Measurements from ENCODE around the gene TBC1D9. TPM values are rescaled to one million over a fixed set of nuclear protein-coding genes. Genes with fewer than 3 reads are reported as not detected.

TBC1D9 gene
- total and polyA plus RNA-seq, 2 experiments from 2014 or later: 4.4 to 14.4 TPM

GRCh38 chr4:140740422-140740821, 15.8 kb downstream of the TBC1D9 start:
- Histone ChIP-seq H4K20me1 (ENCODE audit: insufficient read depth) (peaks cover 5% of the 10 kb centered on the region; the same call in 1 of the 2 replicates), H3K4me3 (no peak overlapping the region), H3K27me3 (replicated peaks; ENCODE audit: insufficient read depth) (no peaks in the 10 kb centered on the region), H3K9ac (no peak overlapping the region), H2AFZ (no peak overlapping the region), H3K79me2 (ENCODE audit: insufficient read depth) (peaks cover 67% of the 10 kb centered on the region), H3F3A (ENCODE audit: insufficient read depth) (peaks cover 14% of the 10 kb centered on the region), H3K9me3 (ENCODE audit: low read depth) (no peaks in the 10 kb centered on the region), H3K36me3 (ENCODE audit: low read depth) (no peaks in the 10 kb centered on the region), H3K9me2 (ENCODE audit: insufficient read depth) (no peaks in the 10 kb centered on the region), H3K27ac (no peak overlapping the region), H3K4me2 (ENCODE audit: unreplicated experiment) (no peak overlapping the region), H3K4me1 (ENCODE audit: insufficient read depth) (peaks cover 32% of the 10 kb centered on the region)
- WGBS, 2 experiments (ENCODE audit: low coverage in 1 of 2, low lambda C conversion rate in 2 of 2, missing lambda C conversion rate in 2 of 2): 96% methylated on average over 1 of the region's 1 CpG
- in situ Hi-C loops (cut with MboI): no loop called here
- no peak for DNase-seq
- no peak for TF ChIP-seq EZH2phosphoT487 (IDR thresholded peaks at IDR 0.05; ENCODE audit: insufficient read depth, low read depth)
- TF ChIP-seq EZH2 (IDR thresholded peaks at IDR 0.05; ENCODE audit: insufficient read depth, poor library complexity, severe bottlenecking): no peak

GRCh38 chr4:140739971-140740370, 16.2 kb downstream of the TBC1D9 start:
- H3K79me2 ChIP-seq (ENCODE audit: insufficient read depth): peaks cover 67% of the 10 kb centered on the region
- H3F3A ChIP-seq (ENCODE audit: insufficient read depth): peaks cover 14% of the 10 kb centered on the region
- H4K20me1 ChIP-seq (ENCODE audit: insufficient read depth): peaks cover 5% of the 10 kb centered on the region; the same call in 1 of the 2 replicates
- H3K4me2 ChIP-seq (ENCODE audit: unreplicated experiment): no peak overlapping the region
- H2AFZ ChIP-seq: no peak overlapping the region
- H3K27me3 ChIP-seq (replicated peaks; ENCODE audit: insufficient read depth): no peaks in the 10 kb centered on the region
- no peaks in the 10 kb centered on the region for H3K9me3 ChIP-seq (ENCODE audit: low read depth)
- no peak overlapping the region for H3K27ac ChIP-seq
- no peaks in the 10 kb centered on the region for H3K36me3 ChIP-seq (ENCODE audit: low read depth)
- peaks cover 32% of the 10 kb centered on the region for H3K4me1 ChIP-seq (ENCODE audit: insufficient read depth)
- TF ChIP-seq EZH2phosphoT487 (IDR thresholded peaks at IDR 0.05; ENCODE audit: insufficient read depth, low read depth): no peak
- no peak for TF ChIP-seq EZH2 (IDR thresholded peaks at IDR 0.05; ENCODE audit: insufficient read depth, poor library complexity, severe bottlenecking)
- peak; percentile 12 for DNase-seq
- no peak overlapping the region for H3K9ac ChIP-seq
- no peaks in the 10 kb centered on the region for H3K9me2 ChIP-seq (ENCODE audit: insufficient read depth)
- in situ Hi-C loops (cut with MboI): no loop called here
- H3K4me3 ChIP-seq: no peak overlapping the region

- H2AFZ ChIP-seq: no peak overlapping the region
- H3K9me2 ChIP-seq (ENCODE audit: insufficient read depth): no peaks in the 10 kb centered on the region
- peaks cover 5% of the 10 kb centered on the region; the same call in 1 of the 2 replicates for H4K20me1 ChIP-seq (ENCODE audit: insufficient read depth)
- H3K4me2 ChIP-seq (ENCODE audit: unreplicated experiment): no peak overlapping the region
- no peaks in the 10 kb centered on the region for H3K27me3 ChIP-seq (replicated peaks; ENCODE audit: insufficient read depth)
- in situ Hi-C loops (cut with MboI): no loop called here
- no peak overlapping the region for H3K9ac ChIP-seq
- TF ChIP-seq EZH2phosphoT487 (IDR thresholded peaks at IDR 0.05; ENCODE audit: insufficient read depth, low read depth) (no peak), EZH2 (IDR thresholded peaks at IDR 0.05; ENCODE audit: insufficient read depth, poor library complexity, severe bottlenecking) (no peak)
- no peak for DNase-seq
- no peaks in the 10 kb centered on the region for H3K36me3 ChIP-seq (ENCODE audit: low read depth)
- 95 to 100% methylated on average over 1 of the region's 1 CpG for WGBS, 2 experiments (ENCODE audit: low coverage in 1 of 2, low lambda C conversion rate in 2 of 2, missing lambda C conversion rate in 2 of 2)
- no peak overlapping the region for H3K4me3 ChIP-seq
- H3K4me1 ChIP-seq (ENCODE audit: insufficient read depth): peaks cover 28% of the 10 kb centered on the region
- no peak overlapping the region for H3K27ac ChIP-seq
- H3K79me2 ChIP-seq (ENCODE audit: insufficient read depth): peaks cover 76% of the 10 kb centered on the region
- peaks cover 7% of the 10 kb centered on the region for H3F3A ChIP-seq (ENCODE audit: insufficient read depth)
- no peaks in the 10 kb centered on the region for H3K9me3 ChIP-seq (ENCODE audit: low read depth)
These were observed 18.0 kb downstream of the TBC1D9 start for GRCh38 chr4:140738139-140738538.

GRCh38 chr4:140736669-140737343, 19.4 kb downstream of the TBC1D9 start:
- Histone ChIP-seq H3K27ac (no peak overlapping the region), H3K9ac (no peak overlapping the region), H3K4me1 (ENCODE audit: insufficient read depth) (peaks cover 17% of the 10 kb centered on the region), H2AFZ (no peak overlapping the region), H3K36me3 (ENCODE audit: low read depth) (no peaks in the 10 kb centered on the region), H3K4me2 (ENCODE audit: unreplicated experiment) (no peak overlapping the region), H4K20me1 (ENCODE audit: insufficient read depth) (0 out of 2 replicates have a peak, but pooled peaks cover 1% of the 10 kb centered on the region), H3K4me3 (no peak overlapping the region), H3F3A (ENCODE audit: insufficient read depth) (no peaks in the 10 kb centered on the region), H3K27me3 (replicated peaks; ENCODE audit: insufficient read depth) (no peaks in the 10 kb centered on the region), H3K9me2 (ENCODE audit: insufficient read depth) (no peaks in the 10 kb centered on the region), H3K79me2 (ENCODE audit: insufficient read depth) (peaks cover 78% of the 10 kb centered on the region), H3K9me3 (ENCODE audit: low read depth) (no peaks in the 10 kb centered on the region)
- TF ChIP-seq EZH2phosphoT487 (IDR thresholded peaks at IDR 0.05; ENCODE audit: insufficient read depth, low read depth): no peak
- TF ChIP-seq EZH2 (IDR thresholded peaks at IDR 0.05; ENCODE audit: insufficient read depth, poor library complexity, severe bottlenecking): no peak
- in situ Hi-C loops (cut with MboI): no loop called here
- 93 to 99% methylated on average over 6 of the region's 6 CpGs for WGBS, 2 experiments (ENCODE audit: low coverage in 1 of 2, low lambda C conversion rate in 2 of 2, missing lambda C conversion rate in 2 of 2)
- peak; percentile 10 for DNase-seq

All from GM23248 (cell line).